ENCODE measurements around the gene B3GLCT. TPM values are rescaled to one million over a fixed set of nuclear protein-coding genes. Genes with fewer than 3 reads are reported as not detected.

The B3GLCT gene
- total and polyA plus RNA-seq, 2 experiments from 2014 or later, result 14.9 to 18.3 TPM

GRCh38 chr13:31356991-31357390 is 157.2 kb downstream of the B3GLCT start:
- H3K9ac ChIP-seq, result no peak overlapping the region
- H2AFZ ChIP-seq, result no peak overlapping the region
- no peaks in the 10 kb centered on the region for H3K9me2 ChIP-seq (ENCODE audit: insufficient read depth)
- no peaks in the 10 kb centered on the region for H3K9me3 ChIP-seq (ENCODE audit: low read depth)
- no peaks in the 10 kb centered on the region for H3K79me2 ChIP-seq (ENCODE audit: insufficient read depth)
- H3K27me3 ChIP-seq (replicated peaks; ENCODE audit: insufficient read depth), result peaks cover 26% of the 10 kb centered on the region
- no peak for TF ChIP-seq EZH2phosphoT487 (IDR thresholded peaks at IDR 0.05; ENCODE audit: insufficient read depth, low read depth)
- no peak for TF ChIP-seq EZH2 (IDR thresholded peaks at IDR 0.05; ENCODE audit: insufficient read depth, poor library complexity, severe bottlenecking)
- H3K4me2 ChIP-seq (ENCODE audit: unreplicated experiment), result no peak overlapping the region
- no peak overlapping the region for H3K4me3 ChIP-seq
- DNase-seq, result no peak
- in situ Hi-C loops (cut with MboI), result no loop called here
- no peaks in the 10 kb centered on the region for H4K20me1 ChIP-seq (ENCODE audit: insufficient read depth)
- H3K27ac ChIP-seq, result no peak overlapping the region
- no peaks in the 10 kb centered on the region for H3K4me1 ChIP-seq (ENCODE audit: insufficient read depth)
- no peaks in the 10 kb centered on the region for H3F3A ChIP-seq (ENCODE audit: insufficient read depth)
- 39 to 43% methylated on average over 3 of the region's 3 CpGs for WGBS, 2 experiments (ENCODE audit: low coverage in 1 of 2, low lambda C conversion rate in 2 of 2, missing lambda C conversion rate in 2 of 2)
- no peaks in the 10 kb centered on the region for H3K36me3 ChIP-seq (ENCODE audit: low read depth)

GRCh38 chr13:31357581-31357980 is 157.8 kb downstream of the B3GLCT start:
- DNase-seq, result no peak
- Histone ChIP-seq H2AFZ (no peak overlapping the region), H3K4me1 (ENCODE audit: insufficient read depth) (no peaks in the 10 kb centered on the region), H3K9ac (no peak overlapping the region), H3K36me3 (ENCODE audit: low read depth) (no peaks in the 10 kb centered on the region), H3K4me3 (no peak overlapping the region), H3K27me3 (replicated peaks; ENCODE audit: insufficient read depth) (peaks cover 20% of the 10 kb centered on the region), H3K9me3 (ENCODE audit: low read depth) (no peaks in the 10 kb centered on the region), H3K9me2 (ENCODE audit: insufficient read depth) (no peaks in the 10 kb centered on the region), H4K20me1 (ENCODE audit: insufficient read depth) (no peaks in the 10 kb centered on the region), H3K4me2 (ENCODE audit: unreplicated experiment) (no peak overlapping the region), H3K27ac (no peak overlapping the region), H3K79me2 (ENCODE audit: insufficient read depth) (no peaks in the 10 kb centered on the region), H3F3A (ENCODE audit: insufficient read depth) (no peaks in the 10 kb centered on the region)
- WGBS, 2 experiments (ENCODE audit: low coverage in 1 of 2, low lambda C conversion rate in 2 of 2, missing lambda C conversion rate in 2 of 2), result 6 to 7% methylated on average over 2 of the region's 2 CpGs
- in situ Hi-C loops (cut with MboI), result no loop called here
- TF ChIP-seq EZH2phosphoT487 (IDR thresholded peaks at IDR 0.05; ENCODE audit: insufficient read depth, low read depth) (no peak), EZH2 (IDR thresholded peaks at IDR 0.05; ENCODE audit: insufficient read depth, poor library complexity, severe bottlenecking) (no peak)

- H3K9me3 ChIP-seq (ENCODE audit: low read depth), result no peaks in the 10 kb centered on the region
- H3F3A ChIP-seq (ENCODE audit: insufficient read depth), result no peaks in the 10 kb centered on the region
- WGBS, 2 experiments (ENCODE audit: low coverage in 1 of 2, low lambda C conversion rate in 2 of 2, missing lambda C conversion rate in 2 of 2), result 53 to 57% methylated on average over 1 of the region's 1 CpG
- peaks cover 7% of the 10 kb centered on the region for H3K27me3 ChIP-seq (replicated peaks; ENCODE audit: insufficient read depth)
- H4K20me1 ChIP-seq (ENCODE audit: insufficient read depth), result no peaks in the 10 kb centered on the region
- H3K4me3 ChIP-seq, result no peak overlapping the region
- in situ Hi-C loops (cut with MboI), result no loop called here
- no peaks in the 10 kb centered on the region for H3K79me2 ChIP-seq (ENCODE audit: insufficient read depth)
- no peak overlapping the region for H3K4me2 ChIP-seq (ENCODE audit: unreplicated experiment)
- H3K9me2 ChIP-seq (ENCODE audit: insufficient read depth), result no peaks in the 10 kb centered on the region
- TF ChIP-seq EZH2 (IDR thresholded peaks at IDR 0.05; ENCODE audit: insufficient read depth, poor library complexity, severe bottlenecking) (no peak), EZH2phosphoT487 (IDR thresholded peaks at IDR 0.05; ENCODE audit: insufficient read depth, low read depth) (no peak)
- H3K9ac ChIP-seq, result no peak overlapping the region
- no peak overlapping the region for H3K27ac ChIP-seq
- H3K36me3 ChIP-seq (ENCODE audit: low read depth), result no peaks in the 10 kb centered on the region
- no peak for DNase-seq
- no peaks in the 10 kb centered on the region for H3K4me1 ChIP-seq (ENCODE audit: insufficient read depth)
- no peak overlapping the region for H2AFZ ChIP-seq
Measured at GRCh38 chr13:31361673-31362072, 161.9 kb downstream of the B3GLCT start.

- Histone ChIP-seq H3K27ac (no peak overlapping the region), H2AFZ (no peak overlapping the region), H3K4me3 (no peak overlapping the region), H3K9me2 (ENCODE audit: insufficient read depth) (no peaks in the 10 kb centered on the region), H3K9ac (no peak overlapping the region), H3K36me3 (ENCODE audit: low read depth) (no peaks in the 10 kb centered on the region), H3K9me3 (ENCODE audit: low read depth) (no peaks in the 10 kb centered on the region), H3K27me3 (replicated peaks; ENCODE audit: insufficient read depth) (peaks cover 7% of the 10 kb centered on the region; the same call in 1 of the 2 replicates), H3F3A (ENCODE audit: insufficient read depth) (no peaks in the 10 kb centered on the region), H3K79me2 (ENCODE audit: insufficient read depth) (no peaks in the 10 kb centered on the region), H3K4me1 (ENCODE audit: insufficient read depth) (no peaks in the 10 kb centered on the region), H4K20me1 (ENCODE audit: insufficient read depth) (no peaks in the 10 kb centered on the region), H3K4me2 (ENCODE audit: unreplicated experiment) (no peak overlapping the region)
- no peak for DNase-seq
- in situ Hi-C loops (cut with MboI), result no loop called here
- 22 to 25% methylated on average over 4 of the region's 4 CpGs for WGBS, 2 experiments (ENCODE audit: low coverage in 1 of 2, low lambda C conversion rate in 2 of 2, missing lambda C conversion rate in 2 of 2)
- no peak for TF ChIP-seq EZH2 (IDR thresholded peaks at IDR 0.05; ENCODE audit: insufficient read depth, poor library complexity, severe bottlenecking)
- no peak for TF ChIP-seq EZH2phosphoT487 (IDR thresholded peaks at IDR 0.05; ENCODE audit: insufficient read depth, low read depth)
Measured at GRCh38 chr13:31365630-31366029, 165.9 kb downstream of the B3GLCT start.

- H3K9me2 ChIP-seq (ENCODE audit: insufficient read depth), result no peaks in the 10 kb centered on the region
- TF ChIP-seq EZH2phosphoT487 (IDR thresholded peaks at IDR 0.05; ENCODE audit: insufficient read depth, low read depth), result no peak
- TF ChIP-seq EZH2 (IDR thresholded peaks at IDR 0.05; ENCODE audit: insufficient read depth, poor library complexity, severe bottlenecking), result no peak
- H3K9ac ChIP-seq, result no peak overlapping the region
- in situ Hi-C loops (cut with MboI), result no loop called here
- no peaks in the 10 kb centered on the region for H3K9me3 ChIP-seq (ENCODE audit: low read depth)
- DNase-seq, result no peak
- H2AFZ ChIP-seq, result no peak overlapping the region
- H3K4me3 ChIP-seq, result no peak overlapping the region
- H3K27me3 ChIP-seq (replicated peaks; ENCODE audit: insufficient read depth), result 0 out of 2 replicates have a peak, but pooled peaks cover 15% of the 10 kb centered on the region
- H4K20me1 ChIP-seq (ENCODE audit: insufficient read depth), result no peaks in the 10 kb centered on the region
- H3K79me2 ChIP-seq (ENCODE audit: insufficient read depth), result no peaks in the 10 kb centered on the region
- no peaks in the 10 kb centered on the region for H3K36me3 ChIP-seq (ENCODE audit: low read depth)
- no peak overlapping the region for H3K27ac ChIP-seq
- H3F3A ChIP-seq (ENCODE audit: insufficient read depth), result no peaks in the 10 kb centered on the region
- no peak overlapping the region for H3K4me2 ChIP-seq (ENCODE audit: unreplicated experiment)
- H3K4me1 ChIP-seq (ENCODE audit: insufficient read depth), result no peaks in the 10 kb centered on the region
- WGBS, 2 experiments (ENCODE audit: low coverage in 1 of 2, low lambda C conversion rate in 2 of 2, missing lambda C conversion rate in 2 of 2), result 40 to 45% methylated on average over 2 of the region's 2 CpGs
Measured at GRCh38 chr13:31367410-31367809, 167.6 kb downstream of the B3GLCT start.

All from GM23248 (cell line).